HCT116 (cell line): ENCODE measurements around the gene LSM7. TPM values are rescaled to one million over a fixed set of nuclear protein-coding genes. Genes with fewer than 3 reads are reported as not detected.

Experiments
- ATAC-seq: fragments of 200-7000 bp; cut with Tn5 transposase; 2 replicates; pipeline ENCODE4 v1.9.1; 2020; ENCODE audit warnings: mild to moderate bottlenecking, moderate library complexity
- BruUV-seq: library from RNA; stranded (reverse); fragments of 400-500 nt; replicated peaks from 2 replicates; lab custom pipeline; 2021; lab: Mats Ljungman, UMichigan
- CTCF ChIA-PET: fragments of 300-600 bp; sonication (Branson Sonifier 250); formaldehyde crosslinking; loops from one replicate; lab custom pipeline; 2021; ENCODE audit warnings: antibody characterized with exemption; lab: Charles Lee
- POLR2A ChIA-PET: fragments of 300-600, 350-600 bp; sonication (Branson Sonifier 250); formaldehyde crosslinking; loops from one replicate; lab custom pipeline; 2021; ENCODE audit warnings: antibody characterized with exemption; lab: Charles Lee
- RAD21 ChIA-PET, 2 experiments: fragments of 300-600 bp; sonication (Branson Sonifier 250); formaldehyde crosslinking; loops; one replicate each; lab custom pipeline; 2023; ENCODE audit warnings: low total read pairs in 2 of 2; ENCODE audit not compliant: uncharacterized antibody in 2 of 2, unreplicated experiment in 2 of 2, low non-redundant PET in 1 of 2; lab: Charles Lee
- DNase-seq: peaks from one replicate; pipeline ENCODE4 v3.0.0-alpha.2; 2010; ENCODE audit warnings: low read depth, low spot score
- H2AFZ ChIP-seq: fragments of 200-600 bp; shearing (Covaris generic), sonication (generic); 2 replicates; pipeline ENCODE4 v1.6.1; 2017; ENCODE audit warnings: low read depth, mixed run types, mixed read lengths, antibody characterized with exemption, low read length; ENCODE audit not compliant: poor library complexity, severe bottlenecking
- H3K27ac ChIP-seq: 2 replicates; pipeline ENCODE4 v1.5.1; 2012; ENCODE audit warnings: low read depth, low read length
- H3K27me3 ChIP-seq: fragments of 200-600 bp; sonication (generic); 2 replicates; pipeline ENCODE4 v1.6.1; 2016; ENCODE audit warnings: mixed run types, low read length, mixed read lengths; ENCODE audit not compliant: insufficient read depth
- H3K36me3 ChIP-seq, 2 experiments: fragments of 200-500 bp in 1 of 2; fragments of 200-600 bp in 1 of 2; sonication (Bioruptor generic) in 1 of 2; sonication (generic) in 1 of 2; 2 replicates each; pipeline versions ENCODE4 v1.5.1 to v1.6.1; 2014 to 2016; ENCODE audit warnings: low read length in 2 of 2, inconsistent platforms in 1 of 2, mixed read lengths in 1 of 2, mixed run types in 1 of 2; ENCODE audit not compliant: insufficient read depth in 2 of 2, control insufficient read depth in 1 of 2
- H3K4me1 ChIP-seq, 2 experiments: fragments of 200-600 bp in 1 of 2; sonication (generic) in 1 of 2; 2 replicates each; pipeline versions ENCODE4 v1.5.1 to v1.6.1; 2012 to 2017; ENCODE audit warnings: low read length in 2 of 2, inconsistent platforms in 1 of 2, mild to moderate bottlenecking in 1 of 2, mixed read lengths in 1 of 2, mixed run types in 1 of 2, moderate library complexity in 1 of 2; ENCODE audit not compliant: insufficient read depth in 2 of 2, control insufficient read depth in 1 of 2
- H3K4me2 ChIP-seq: fragments of 200-600 bp; sonication (generic); 2 replicates; pipeline ENCODE4 v1.6.1; 2017; ENCODE audit warnings: mixed run types, low read length, mixed read lengths
- H3K4me3 ChIP-seq, 2 experiments: fragments of 200-600 bp in 1 of 2; sonication (generic) in 1 of 2; replicated peaks in 1 of 2; 2 replicates each; pipeline ENCODE4 v1.5.1; 2011 to 2016; ENCODE audit warnings: low read length in 2 of 2, control low read depth in 1 of 2, low read depth in 1 of 2, mild to moderate bottlenecking in 1 of 2, mixed read lengths in 1 of 2, mixed run types in 1 of 2
- H3K79me2 ChIP-seq: fragments of 200-600 bp; sonication (generic); 2 replicates; pipeline ENCODE4 v1.6.1; 2017; ENCODE audit warnings: mild to moderate bottlenecking, mixed run types, low read length, moderate library complexity, mixed read lengths; ENCODE audit not compliant: insufficient read depth
- H3K9ac ChIP-seq: fragments of 200-600 bp; sonication (generic); 2 replicates; pipeline ENCODE4 v1.6.1; 2016; ENCODE audit warnings: low read length, mixed read lengths
- H3K9me2 ChIP-seq: fragments of 200-600 bp; sonication (generic), shearing (Covaris generic); 2 replicates; pipeline ENCODE4 v1.6.1; 2017; ENCODE audit warnings: mixed run types, mild to moderate bottlenecking, moderate library complexity; ENCODE audit not compliant: insufficient read depth
- H3K9me3 ChIP-seq, 2 experiments: fragments of 200-500 bp in 1 of 2; fragments of 200-600 bp in 1 of 2; sonication (Bioruptor generic) in 1 of 2; sonication (generic) in 1 of 2; 2 replicates each; pipeline ENCODE4 v1.6.1; 2014 to 2017; ENCODE audit warnings: low read length in 2 of 2, mixed read lengths in 2 of 2, inconsistent platforms in 1 of 2, low read depth in 1 of 2, mild to moderate bottlenecking in 1 of 2, mixed run types in 1 of 2, moderate library complexity in 1 of 2; ENCODE audit not compliant: control insufficient read depth in 1 of 2, insufficient read depth in 1 of 2
- H4K20me1 ChIP-seq: fragments of 200-600 bp; sonication (generic), shearing (Covaris generic); 2 replicates; pipeline ENCODE4 v1.6.1; 2017; ENCODE audit warnings: mixed run types, mild to moderate bottlenecking, moderate library complexity; ENCODE audit not compliant: insufficient read depth
- FOSL1 ChIP-seq: IDR thresholded peaks from 2 replicates; pipeline ENCODE4 v1.6.1; 2012; ENCODE audit warnings: low read depth
- JUND ChIP-seq: IDR thresholded peaks from 2 replicates; pipeline ENCODE4 v1.6.1; 2012
- YY1 ChIP-seq: IDR thresholded peaks from 2 replicates; pipeline ENCODE4 v1.6.1; 2011; ENCODE audit warnings: low read length, low read depth, moderate library complexity, mild to moderate bottlenecking; ENCODE audit not compliant: insufficient replicate concordance; ENCODE audit errors: extremely low read depth
- ZNF274 ChIP-seq: fragments of 200-500 bp; sonication (Bioruptor generic); IDR thresholded peaks from 2 replicates; pipeline ENCODE4 v1.6.1; 2014; ENCODE audit warnings: mild to moderate bottlenecking, low read depth, low read length, inconsistent platforms
- intact Hi-C: fragments of 100-400 bp; cut with micrococcal nuclease; formaldehyde crosslinking; loops from 2 replicates; pipeline ENCODE4 v1.10.0; 2022
- total RNA-seq: library from RNA; stranded (reverse); gene quantifications from one replicate; pipeline ENCODE4 v1.2.1, GENCODE V29; 2021; ENCODE audit not compliant: unreplicated experiment
- TF ChIP-seq, protein P1 (sequence below): IDR thresholded peaks from 2 replicates; pipeline ENCODE4 v1.6.1; 2011; ENCODE audit warnings: mild to moderate bottlenecking, low read length, moderate library complexity; ENCODE audit not compliant: insufficient replicate concordance; ENCODE audit errors: extremely low read depth
- TF ChIP-seq, protein P2 (sequence below): IDR thresholded peaks from 2 replicates; pipeline ENCODE4 v1.6.1; 2012; ENCODE audit warnings: low read depth
- TF ChIP-seq, protein P3 (sequence below), 3 experiments: fragments of 200-600 bp in 1 of 3; sonication (generic) in 1 of 3; IDR thresholded peaks in 2 of 3; conservative IDR thresholded peaks in 1 of 3; 2 replicates each; pipeline ENCODE4 v1.5.1; 2012 to 2017; ENCODE audit warnings: low read depth in 2 of 3, low read length in 2 of 3, antibody characterized with exemption in 1 of 3, borderline replicate concordance in 1 of 3, control low read depth in 1 of 3, mild to moderate bottlenecking in 1 of 3, mixed read lengths in 1 of 3, mixed run types in 1 of 3, moderate library complexity in 1 of 3; ENCODE audit not compliant: insufficient read depth in 1 of 3

LSM7 gene
- total RNA-seq, 1 experiment from 2014 or later = 190 TPM

DNA sequence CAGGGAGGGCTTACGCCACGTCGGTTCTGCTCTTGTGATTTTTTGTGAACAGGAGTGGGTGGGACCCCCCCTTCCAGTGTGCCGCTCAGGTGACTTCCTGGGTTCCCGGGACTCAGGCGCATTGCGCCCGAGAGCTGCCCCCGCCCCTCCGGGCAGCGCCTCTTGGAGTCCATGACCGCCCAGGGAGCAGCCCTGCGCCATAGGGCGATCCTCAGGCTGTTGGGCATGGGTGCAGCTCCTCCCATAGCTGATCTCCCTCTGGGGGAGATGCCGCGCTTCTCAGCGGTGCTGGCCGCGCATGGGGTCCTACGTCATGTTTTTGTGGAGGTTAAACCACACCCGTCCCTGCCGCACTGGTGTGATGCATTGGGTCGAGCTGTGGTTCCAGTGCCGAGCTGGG is 23.7 kb upstream of the LSM7 start:
- Histone ChIP-seq H3K9me3 (no peaks in the 10 kb centered on the region), H3K36me3 (no peaks in the 10 kb centered on the region; a peak in 1 of 4 replicates), H3K27ac (no peak overlapping the region), H3K4me3 (no peak overlapping the region), H3K79me2 (no peaks in the 10 kb centered on the region), H3K4me2 (no peak overlapping the region), H3K27me3 (no peaks in the 10 kb centered on the region), H3K4me1 (no peaks in the 10 kb centered on the region), H2AFZ (no peak overlapping the region), H4K20me1 (no peaks in the 10 kb centered on the region), H3K9me2 (no peaks in the 10 kb centered on the region), H3K9ac (no peak overlapping the region)
- BruUV-seq = no TSS peak
- DNase-seq = no peak
- POLR2A ChIA-PET = no interaction called here
- RAD21 ChIA-PET = no interaction called here
- CTCF ChIA-PET = no interaction called here
- intact Hi-C loops = no loop called here
- no peak for ATAC-seq
- TF ChIP-seq ZNF274 (no peak), JUND (no peak), YY1 (no peak), FOSL1 (no peak)
- TF ChIP-seq, protein P1, sequence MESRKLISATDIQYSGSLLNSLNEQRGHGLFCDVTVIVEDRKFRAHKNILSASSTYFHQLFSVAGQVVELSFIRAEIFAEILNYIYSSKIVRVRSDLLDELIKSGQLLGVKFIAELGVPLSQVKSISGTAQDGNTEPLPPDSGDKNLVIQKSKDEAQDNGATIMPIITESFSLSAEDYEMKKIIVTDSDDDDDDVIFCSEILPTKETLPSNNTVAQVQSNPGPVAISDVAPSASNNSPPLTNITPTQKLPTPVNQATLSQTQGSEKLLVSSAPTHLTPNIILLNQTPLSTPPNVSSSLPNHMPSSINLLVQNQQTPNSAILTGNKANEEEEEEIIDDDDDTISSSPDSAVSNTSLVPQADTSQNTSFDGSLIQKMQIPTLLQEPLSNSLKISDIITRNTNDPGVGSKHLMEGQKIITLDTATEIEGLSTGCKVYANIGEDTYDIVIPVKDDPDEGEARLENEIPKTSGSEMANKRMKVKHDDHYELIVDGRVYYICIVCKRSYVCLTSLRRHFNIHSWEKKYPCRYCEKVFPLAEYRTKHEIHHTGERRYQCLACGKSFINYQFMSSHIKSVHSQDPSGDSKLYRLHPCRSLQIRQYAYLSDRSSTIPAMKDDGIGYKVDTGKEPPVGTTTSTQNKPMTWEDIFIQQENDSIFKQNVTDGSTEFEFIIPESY = no peak

DNA sequence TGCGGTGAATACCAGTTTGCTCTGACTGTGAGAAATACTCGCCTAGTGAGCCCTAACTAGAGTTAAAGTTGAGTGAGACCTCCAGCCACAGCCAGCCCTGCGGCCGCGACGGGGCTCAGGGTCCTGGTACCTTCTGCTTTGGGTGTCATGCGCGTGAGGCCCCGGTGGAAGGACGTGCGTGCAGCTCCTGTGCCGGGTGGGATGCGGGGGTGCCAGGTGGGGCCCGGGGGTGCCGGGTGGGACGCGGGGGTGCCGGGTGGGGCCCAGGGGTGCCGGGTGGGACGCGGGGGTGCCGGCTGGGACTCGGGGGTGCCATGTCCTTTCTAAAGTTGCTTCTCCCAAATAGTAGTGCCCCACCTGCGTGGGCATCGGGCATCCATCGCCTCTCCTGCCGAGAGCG is 23.2 kb upstream of the LSM7 start:
- RAD21 ChIA-PET = no interaction called here
- Histone ChIP-seq H3K36me3 (no peaks in the 10 kb centered on the region; a peak in 1 of 4 replicates), H3K9me3 (no peaks in the 10 kb centered on the region), H4K20me1 (no peaks in the 10 kb centered on the region), H3K9ac (no peak overlapping the region), H3K79me2 (no peaks in the 10 kb centered on the region), H3K27ac (no peak overlapping the region), H3K4me2 (no peak overlapping the region), H3K4me3 (no peak overlapping the region), H3K27me3 (no peaks in the 10 kb centered on the region), H3K9me2 (no peaks in the 10 kb centered on the region), H3K4me1 (no peaks in the 10 kb centered on the region), H2AFZ (no peak overlapping the region)
- no peak for DNase-seq
- CTCF ChIA-PET = no interaction called here
- intact Hi-C loops = no loop called here
- no TSS peak for BruUV-seq
- POLR2A ChIA-PET = no interaction called here
- TF ChIP-seq, protein P2, sequence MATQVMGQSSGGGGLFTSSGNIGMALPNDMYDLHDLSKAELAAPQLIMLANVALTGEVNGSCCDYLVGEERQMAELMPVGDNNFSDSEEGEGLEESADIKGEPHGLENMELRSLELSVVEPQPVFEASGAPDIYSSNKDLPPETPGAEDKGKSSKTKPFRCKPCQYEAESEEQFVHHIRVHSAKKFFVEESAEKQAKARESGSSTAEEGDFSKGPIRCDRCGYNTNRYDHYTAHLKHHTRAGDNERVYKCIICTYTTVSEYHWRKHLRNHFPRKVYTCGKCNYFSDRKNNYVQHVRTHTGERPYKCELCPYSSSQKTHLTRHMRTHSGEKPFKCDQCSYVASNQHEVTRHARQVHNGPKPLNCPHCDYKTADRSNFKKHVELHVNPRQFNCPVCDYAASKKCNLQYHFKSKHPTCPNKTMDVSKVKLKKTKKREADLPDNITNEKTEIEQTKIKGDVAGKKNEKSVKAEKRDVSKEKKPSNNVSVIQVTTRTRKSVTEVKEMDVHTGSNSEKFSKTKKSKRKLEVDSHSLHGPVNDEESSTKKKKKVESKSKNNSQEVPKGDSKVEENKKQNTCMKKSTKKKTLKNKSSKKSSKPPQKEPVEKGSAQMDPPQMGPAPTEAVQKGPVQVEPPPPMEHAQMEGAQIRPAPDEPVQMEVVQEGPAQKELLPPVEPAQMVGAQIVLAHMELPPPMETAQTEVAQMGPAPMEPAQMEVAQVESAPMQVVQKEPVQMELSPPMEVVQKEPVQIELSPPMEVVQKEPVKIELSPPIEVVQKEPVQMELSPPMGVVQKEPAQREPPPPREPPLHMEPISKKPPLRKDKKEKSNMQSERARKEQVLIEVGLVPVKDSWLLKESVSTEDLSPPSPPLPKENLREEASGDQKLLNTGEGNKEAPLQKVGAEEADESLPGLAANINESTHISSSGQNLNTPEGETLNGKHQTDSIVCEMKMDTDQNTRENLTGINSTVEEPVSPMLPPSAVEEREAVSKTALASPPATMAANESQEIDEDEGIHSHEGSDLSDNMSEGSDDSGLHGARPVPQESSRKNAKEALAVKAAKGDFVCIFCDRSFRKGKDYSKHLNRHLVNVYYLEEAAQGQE = no peak
- TF ChIP-seq YY1 = no peak
- TF ChIP-seq, protein P3, sequence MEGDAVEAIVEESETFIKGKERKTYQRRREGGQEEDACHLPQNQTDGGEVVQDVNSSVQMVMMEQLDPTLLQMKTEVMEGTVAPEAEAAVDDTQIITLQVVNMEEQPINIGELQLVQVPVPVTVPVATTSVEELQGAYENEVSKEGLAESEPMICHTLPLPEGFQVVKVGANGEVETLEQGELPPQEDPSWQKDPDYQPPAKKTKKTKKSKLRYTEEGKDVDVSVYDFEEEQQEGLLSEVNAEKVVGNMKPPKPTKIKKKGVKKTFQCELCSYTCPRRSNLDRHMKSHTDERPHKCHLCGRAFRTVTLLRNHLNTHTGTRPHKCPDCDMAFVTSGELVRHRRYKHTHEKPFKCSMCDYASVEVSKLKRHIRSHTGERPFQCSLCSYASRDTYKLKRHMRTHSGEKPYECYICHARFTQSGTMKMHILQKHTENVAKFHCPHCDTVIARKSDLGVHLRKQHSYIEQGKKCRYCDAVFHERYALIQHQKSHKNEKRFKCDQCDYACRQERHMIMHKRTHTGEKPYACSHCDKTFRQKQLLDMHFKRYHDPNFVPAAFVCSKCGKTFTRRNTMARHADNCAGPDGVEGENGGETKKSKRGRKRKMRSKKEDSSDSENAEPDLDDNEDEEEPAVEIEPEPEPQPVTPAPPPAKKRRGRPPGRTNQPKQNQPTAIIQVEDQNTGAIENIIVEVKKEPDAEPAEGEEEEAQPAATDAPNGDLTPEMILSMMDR (IDR thresholded peaks at IDR 0.05 in 2 of 3, conservative IDR thresholded peaks at IDR 0.05 in 1 of 3; ENCODE audit: borderline replicate concordance in 1 of 3, insufficient read depth in 1 of 3, low read depth in 2 of 3, low read length in 2 of 3) = no peak
- TF ChIP-seq JUND = no peak
- no peak for ATAC-seq
